ENCODE results near the gene ALDH9A1. TPM values are rescaled to one million over a fixed set of nuclear protein-coding genes. Genes with fewer than 3 reads are reported as not detected.
"Not testable (repeated sequence)": the region's sequence is repeated elsewhere in the genome, so short reads cannot be mapped to it uniquely, and the experiment has no call there.

Gene ALDH9A1
- total and polyA plus RNA-seq, 7 experiments from 2014 or later: 25.0 to 88.4 (median 41.6) TPM

DNA sequence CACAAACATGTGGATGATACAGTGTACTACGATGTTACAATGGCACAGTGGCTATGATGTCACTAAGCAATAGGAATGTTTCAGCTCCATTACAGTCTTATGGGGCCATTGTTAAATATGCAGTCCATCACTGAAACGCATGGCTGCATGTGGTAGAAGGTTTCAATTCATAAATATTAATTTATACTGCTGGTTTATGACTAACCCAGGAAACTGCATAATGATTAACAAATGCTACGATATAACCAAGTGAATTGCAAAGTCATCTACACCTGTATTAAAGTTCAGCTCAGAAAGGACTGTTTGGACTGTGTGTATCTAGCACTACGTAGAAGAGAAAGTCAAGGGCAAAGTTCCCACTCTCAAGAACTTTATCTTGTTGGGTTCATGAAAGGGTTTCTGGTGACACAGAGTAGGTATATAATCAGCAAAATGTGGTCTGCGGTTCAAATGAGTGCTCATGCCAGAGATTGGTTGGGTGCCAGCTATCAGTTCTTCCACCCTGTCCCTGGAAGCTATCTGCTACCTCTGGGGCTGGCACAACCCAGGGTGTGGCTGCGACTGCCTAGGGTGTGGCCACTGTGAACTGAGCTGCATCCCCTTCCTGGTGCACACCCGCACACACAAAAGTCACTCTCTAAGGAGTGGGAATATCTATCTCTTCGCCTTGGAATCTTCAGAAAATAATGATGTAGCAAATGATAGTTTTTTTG is 52.6 kb downstream of the ALDH9A1 start:
- no peak overlapping the region for H3K4me3 ChIP-seq (ENCODE audit: low read length)
- intact Hi-C loops (cut with micrococcal nuclease): no loop called here
- ATAC-seq (peak; percentile 61), DNase-seq (no peak)
- H3K27ac ChIP-seq (ENCODE audit: low read depth, low read length): no peak overlapping the region
- peak overlapping the region in 2 of 9 donors; percentile 15 to 36 for H3K27ac Mint-ChIP-seq
- no peaks in the 10 kb centered on the region for H3K27me3 Mint-ChIP-seq
- peaks cover 11 to 42% (median 25%) of the 10 kb centered on the region in 7 donors for H3K4me1 Mint-ChIP-seq
- H3K4me1 ChIP-seq (ENCODE audit: control insufficient read depth in 2 of 2, insufficient read depth in 2 of 2, low read length in 2 of 2): peaks cover 7 to 8% of the 10 kb centered on the region in 2 donors
- peak overlapping the region in 1 of 10 donors; percentile 34 for H3K4me3 Mint-ChIP-seq
- no peaks in the 10 kb centered on the region for H3K27me3 ChIP-seq (ENCODE audit: control insufficient read depth in 2 of 2, insufficient read depth in 2 of 2, low read length in 2 of 2)
- ChIA-PET POLR2A (no interaction called here), CTCF (no interaction called here)
- H3K36me3 ChIP-seq (ENCODE audit: control insufficient read depth in 2 of 3, insufficient read depth in 3 of 3, low read length in 3 of 3): peaks cover 0 to 4% (median 0%) of the 10 kb centered on the region in 3 experiments
- no peaks in the 10 kb centered on the region for H3K9me3 Mint-ChIP-seq
- H3K36me3 Mint-ChIP-seq: peaks cover 0 to 8% (median 2%) of the 10 kb centered on the region in 5 donors
- H3K9me3 ChIP-seq (ENCODE audit: control insufficient read depth in 2 of 3, low read length in 3 of 3): no peaks in the 10 kb centered on the region

GRCh38 chr1:165644064-165644735 is 54.2 kb downstream of the ALDH9A1 start:
- intact Hi-C loops (cut with micrococcal nuclease): no loop called here
- no peaks in the 10 kb centered on the region for H3K27me3 Mint-ChIP-seq
- no peaks in the 10 kb centered on the region for H3K9me3 Mint-ChIP-seq
- peaks cover 11 to 45% (median 29%) of the 10 kb centered on the region in 7 donors for H3K4me1 Mint-ChIP-seq
- Histone ChIP-seq H3K27me3 (ENCODE audit: control insufficient read depth in 2 of 2, insufficient read depth in 2 of 2, low read length in 2 of 2) (no peaks in the 10 kb centered on the region), H3K4me1 (ENCODE audit: control insufficient read depth in 2 of 2, insufficient read depth in 2 of 2, low read length in 2 of 2) (peaks cover 7 to 8% of the 10 kb centered on the region in 2 donors), H3K36me3 (ENCODE audit: control insufficient read depth in 2 of 3, insufficient read depth in 3 of 3, low read length in 3 of 3) (no peaks in the 10 kb centered on the region), H3K9me3 (ENCODE audit: control insufficient read depth in 2 of 3, low read length in 3 of 3) (no peaks in the 10 kb centered on the region), H3K4me3 (ENCODE audit: low read length) (no peak overlapping the region), H3K27ac (ENCODE audit: low read depth, low read length) (no peak overlapping the region)
- POLR2A ChIA-PET: no interaction called here
- peaks cover 0 to 6% (median 0%) of the 10 kb centered on the region in 5 donors for H3K36me3 Mint-ChIP-seq
- H3K27ac Mint-ChIP-seq: peak overlapping the region in 1 of 9 donors; percentile 17
- CTCF ChIA-PET: no interaction called here
- no peak for ATAC-seq
- DNase-seq: no peak
- H3K4me3 Mint-ChIP-seq: no peak overlapping the region

DNA sequence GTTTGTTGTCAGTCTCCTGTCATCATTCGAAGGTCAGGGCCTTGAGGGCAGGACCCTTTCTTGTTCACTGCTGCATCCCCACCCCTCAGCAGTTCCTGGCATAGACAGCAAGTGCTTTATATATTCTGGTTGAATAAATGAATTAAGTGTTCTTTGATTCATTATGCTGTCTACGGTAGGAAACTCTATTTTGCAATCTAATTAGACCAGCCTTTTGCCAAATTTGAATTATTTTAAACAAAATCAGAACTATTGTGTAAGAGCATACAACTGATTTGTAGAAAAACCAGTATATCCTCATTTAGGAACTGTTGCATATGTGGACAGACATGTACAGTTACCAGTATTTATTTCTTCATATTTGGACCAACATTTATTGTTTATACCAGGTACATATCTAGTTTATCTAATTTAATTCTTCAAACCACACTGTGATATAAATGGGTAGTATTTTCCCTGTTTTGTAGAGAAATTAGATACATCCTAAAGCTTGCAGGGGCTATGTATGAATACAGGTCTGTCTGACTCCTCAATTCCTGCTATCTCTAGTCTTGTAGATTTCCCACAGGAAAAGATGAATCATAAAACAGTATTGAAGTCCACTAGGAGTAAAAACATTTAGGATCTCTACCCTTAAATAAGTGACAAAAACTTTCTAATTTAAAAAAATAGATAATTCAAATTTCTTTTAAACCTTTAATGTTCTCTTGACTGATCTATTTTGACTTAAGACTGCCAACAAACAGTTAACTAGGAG is 57.0 kb downstream of the ALDH9A1 start:
- POLR2A ChIA-PET: no interaction called here
- Mint-ChIP-seq H3K36me3 (peaks cover 0 to 24% (median 5%) of the 10 kb centered on the region in 5 donors), H3K27ac (no peak overlapping the region), H3K4me3 (no peak overlapping the region), H3K9me3 (no peaks in the 10 kb centered on the region), H3K27me3 (no peaks in the 10 kb centered on the region), H3K4me1 (peaks cover 12 to 47% (median 28%) of the 10 kb centered on the region in 7 donors)
- ATAC-seq (no peak), DNase-seq (no peak)
- no peaks in the 10 kb centered on the region for H3K36me3 ChIP-seq (ENCODE audit: control insufficient read depth in 2 of 3, insufficient read depth in 3 of 3, low read length in 3 of 3)
- CTCF ChIA-PET: no interaction called here
- H3K4me3 ChIP-seq (ENCODE audit: low read length): no peak overlapping the region
- intact Hi-C loops (cut with micrococcal nuclease): no loop called here
- no peak overlapping the region for H3K27ac ChIP-seq (ENCODE audit: low read depth, low read length)
- peaks cover 7 to 8% of the 10 kb centered on the region in 2 donors for H3K4me1 ChIP-seq (ENCODE audit: control insufficient read depth in 2 of 2, insufficient read depth in 2 of 2, low read length in 2 of 2)
- H3K9me3 ChIP-seq (ENCODE audit: control insufficient read depth in 2 of 3, low read length in 3 of 3): no peaks in the 10 kb centered on the region
- no peaks in the 10 kb centered on the region for H3K27me3 ChIP-seq (ENCODE audit: control insufficient read depth in 2 of 2, insufficient read depth in 2 of 2, low read length in 2 of 2)

GRCh38 chr1:165639821-165640623 is 58.3 kb downstream of the ALDH9A1 start:
- no peaks in the 10 kb centered on the region for H3K27me3 Mint-ChIP-seq
- H3K4me3 Mint-ChIP-seq: no peak overlapping the region
- no peaks in the 10 kb centered on the region for H3K27me3 ChIP-seq (ENCODE audit: control insufficient read depth in 2 of 2, insufficient read depth in 2 of 2, low read length in 2 of 2)
- H3K27ac Mint-ChIP-seq: no peak overlapping the region
- intact Hi-C loops (cut with micrococcal nuclease): no loop called here
- DNase-seq: no peak
- POLR2A ChIA-PET: interaction anchor here (0.5 kb wide), 1 partner anchor 16 kb away, joined by 3 read pairs; no protein-coding TSS in a partner anchor
- peaks cover 0 to 32% (median 5%) of the 10 kb centered on the region in 5 donors for H3K36me3 Mint-ChIP-seq
- peaks cover 0 to 43% (median 19%) of the 10 kb centered on the region in 7 donors for H3K4me1 Mint-ChIP-seq
- H3K27ac ChIP-seq (ENCODE audit: low read depth, low read length): no peak overlapping the region
- ATAC-seq: no peak
- no peaks in the 10 kb centered on the region for H3K9me3 Mint-ChIP-seq
- H3K36me3 ChIP-seq (ENCODE audit: control insufficient read depth in 2 of 3, insufficient read depth in 3 of 3, low read length in 3 of 3): no peaks in the 10 kb centered on the region
- H3K4me1 ChIP-seq (ENCODE audit: control insufficient read depth in 2 of 2, insufficient read depth in 2 of 2, low read length in 2 of 2): no peaks in the 10 kb centered on the region
- no peak overlapping the region for H3K4me3 ChIP-seq (ENCODE audit: low read length)
- no peaks in the 10 kb centered on the region for H3K9me3 ChIP-seq (ENCODE audit: control insufficient read depth in 2 of 3, low read length in 3 of 3)
- CTCF ChIA-PET: no interaction called here

GRCh38 chr1:165638211-165638610 is 60.2 kb downstream of the ALDH9A1 start:
- POLR2A ChIA-PET; H3K4me3 ChIP-seq (ENCODE audit: low read length); H3K36me3 ChIP-seq (ENCODE audit: control insufficient read depth in 2 of 3, insufficient read depth in 3 of 3, low read length in 3 of 3); H3K9me3 Mint-ChIP-seq; H3K4me3 Mint-ChIP-seq; H3K27ac ChIP-seq (ENCODE audit: low read depth, low read length); intact Hi-C loops (cut with micrococcal nuclease); H3K27ac Mint-ChIP-seq; CTCF ChIA-PET; DNase-seq; H3K4me1 ChIP-seq (ENCODE audit: control insufficient read depth in 2 of 2, insufficient read depth in 2 of 2, low read length in 2 of 2); H3K27me3 Mint-ChIP-seq; ATAC-seq; H3K9me3 ChIP-seq (ENCODE audit: control insufficient read depth in 2 of 3, low read length in 3 of 3); H3K27me3 ChIP-seq (ENCODE audit: control insufficient read depth in 2 of 2, insufficient read depth in 2 of 2, low read length in 2 of 2): not testable (repeated sequence)
- H3K4me1 Mint-ChIP-seq: peaks cover 12 to 49% (median 17%) of the 10 kb centered on the region in 7 donors
- peaks cover 0 to 32% (median 5%) of the 10 kb centered on the region in 5 donors for H3K36me3 Mint-ChIP-seq

DNA sequence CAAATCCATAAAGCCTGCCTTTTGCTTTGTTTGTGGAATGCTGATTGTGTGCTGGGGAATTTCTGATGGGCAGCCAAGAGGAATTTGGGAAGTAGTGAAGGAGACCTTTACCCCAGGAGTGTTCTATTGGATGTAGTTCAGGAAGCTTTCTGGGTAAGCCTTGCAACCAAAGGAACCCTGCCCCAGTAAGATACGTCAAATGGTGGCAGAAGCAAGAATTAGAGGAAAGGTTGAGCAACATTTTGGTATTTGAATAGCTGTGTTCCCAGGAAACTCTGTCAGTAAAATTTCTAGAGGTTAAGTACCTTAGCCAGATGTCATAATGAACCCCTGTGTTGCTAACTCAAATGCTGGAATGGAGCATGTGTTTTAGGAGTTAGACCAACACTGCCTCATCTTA is 60.9 kb downstream of the ALDH9A1 start:
- POLR2A ChIA-PET: no interaction called here

More for the DNA sequence above, 60.9 kb downstream of the ALDH9A1 start:
- CTCF ChIA-PET: no interaction called here
- H3K36me3 Mint-ChIP-seq: peaks cover 0 to 32% (median 5%) of the 10 kb centered on the region in 5 donors
- H3K27me3 Mint-ChIP-seq: peaks cover 0 to 3% (median 0%) of the 10 kb centered on the region in 5 donors
- Histone ChIP-seq H3K4me1 (ENCODE audit: control insufficient read depth in 2 of 2, insufficient read depth in 2 of 2, low read length in 2 of 2) (peaks cover 4 to 12% of the 10 kb centered on the region in 2 donors), H3K27ac (ENCODE audit: low read depth, low read length) (no peak overlapping the region), H3K27me3 (ENCODE audit: control insufficient read depth in 2 of 2, insufficient read depth in 2 of 2, low read length in 2 of 2) (no peaks in the 10 kb centered on the region), H3K36me3 (ENCODE audit: control insufficient read depth in 2 of 3, insufficient read depth in 3 of 3, low read length in 3 of 3) (no peaks in the 10 kb centered on the region), H3K4me3 (ENCODE audit: low read length) (no peak overlapping the region), H3K9me3 (ENCODE audit: control insufficient read depth in 2 of 3, low read length in 3 of 3) (no peaks in the 10 kb centered on the region)
- intact Hi-C loops (cut with micrococcal nuclease): no loop called here
- DNase-seq (no peak), ATAC-seq (no peak)
- H3K4me1 Mint-ChIP-seq: peaks cover 14 to 46% (median 19%) of the 10 kb centered on the region in 7 donors
- no peak overlapping the region for H3K27ac Mint-ChIP-seq
- no peaks in the 10 kb centered on the region for H3K9me3 Mint-ChIP-seq
- no peak overlapping the region for H3K4me3 Mint-ChIP-seq
